Measurements from ENCODE around the gene DAB2IP.

DNA sequence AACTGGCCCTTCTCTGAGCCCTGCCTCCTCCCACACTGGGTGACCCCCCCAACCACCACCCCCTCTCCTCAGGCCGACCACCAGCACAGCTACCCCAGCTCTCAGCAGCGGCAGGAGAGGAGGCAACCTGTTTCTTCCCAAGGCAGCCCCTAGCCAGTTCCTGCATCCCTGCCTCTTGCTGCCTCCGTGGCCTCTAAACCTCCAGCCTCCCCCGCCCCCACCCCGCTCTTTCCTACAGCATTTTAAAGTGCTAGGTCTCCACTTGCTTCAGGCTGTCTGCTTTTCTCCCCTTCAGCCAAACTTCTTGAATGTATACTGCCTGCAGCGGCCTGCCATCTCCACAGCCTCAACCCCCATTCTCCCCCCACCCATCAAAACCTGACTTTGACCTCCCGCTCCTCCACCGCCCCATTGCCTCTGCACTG, 135.6 kb downstream of the DAB2IP start:
- TF ChIP-seq, protein P1, sequence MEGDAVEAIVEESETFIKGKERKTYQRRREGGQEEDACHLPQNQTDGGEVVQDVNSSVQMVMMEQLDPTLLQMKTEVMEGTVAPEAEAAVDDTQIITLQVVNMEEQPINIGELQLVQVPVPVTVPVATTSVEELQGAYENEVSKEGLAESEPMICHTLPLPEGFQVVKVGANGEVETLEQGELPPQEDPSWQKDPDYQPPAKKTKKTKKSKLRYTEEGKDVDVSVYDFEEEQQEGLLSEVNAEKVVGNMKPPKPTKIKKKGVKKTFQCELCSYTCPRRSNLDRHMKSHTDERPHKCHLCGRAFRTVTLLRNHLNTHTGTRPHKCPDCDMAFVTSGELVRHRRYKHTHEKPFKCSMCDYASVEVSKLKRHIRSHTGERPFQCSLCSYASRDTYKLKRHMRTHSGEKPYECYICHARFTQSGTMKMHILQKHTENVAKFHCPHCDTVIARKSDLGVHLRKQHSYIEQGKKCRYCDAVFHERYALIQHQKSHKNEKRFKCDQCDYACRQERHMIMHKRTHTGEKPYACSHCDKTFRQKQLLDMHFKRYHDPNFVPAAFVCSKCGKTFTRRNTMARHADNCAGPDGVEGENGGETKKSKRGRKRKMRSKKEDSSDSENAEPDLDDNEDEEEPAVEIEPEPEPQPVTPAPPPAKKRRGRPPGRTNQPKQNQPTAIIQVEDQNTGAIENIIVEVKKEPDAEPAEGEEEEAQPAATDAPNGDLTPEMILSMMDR (IDR thresholded peaks at IDR 0.05): no peak
- no peak for TF ChIP-seq POLR2A (IDR thresholded peaks at IDR 0.05)

Data from prostate gland (tissue), 2 donors.